ENCODE data around the gene GSE1.

Gene GSE1

DNA sequence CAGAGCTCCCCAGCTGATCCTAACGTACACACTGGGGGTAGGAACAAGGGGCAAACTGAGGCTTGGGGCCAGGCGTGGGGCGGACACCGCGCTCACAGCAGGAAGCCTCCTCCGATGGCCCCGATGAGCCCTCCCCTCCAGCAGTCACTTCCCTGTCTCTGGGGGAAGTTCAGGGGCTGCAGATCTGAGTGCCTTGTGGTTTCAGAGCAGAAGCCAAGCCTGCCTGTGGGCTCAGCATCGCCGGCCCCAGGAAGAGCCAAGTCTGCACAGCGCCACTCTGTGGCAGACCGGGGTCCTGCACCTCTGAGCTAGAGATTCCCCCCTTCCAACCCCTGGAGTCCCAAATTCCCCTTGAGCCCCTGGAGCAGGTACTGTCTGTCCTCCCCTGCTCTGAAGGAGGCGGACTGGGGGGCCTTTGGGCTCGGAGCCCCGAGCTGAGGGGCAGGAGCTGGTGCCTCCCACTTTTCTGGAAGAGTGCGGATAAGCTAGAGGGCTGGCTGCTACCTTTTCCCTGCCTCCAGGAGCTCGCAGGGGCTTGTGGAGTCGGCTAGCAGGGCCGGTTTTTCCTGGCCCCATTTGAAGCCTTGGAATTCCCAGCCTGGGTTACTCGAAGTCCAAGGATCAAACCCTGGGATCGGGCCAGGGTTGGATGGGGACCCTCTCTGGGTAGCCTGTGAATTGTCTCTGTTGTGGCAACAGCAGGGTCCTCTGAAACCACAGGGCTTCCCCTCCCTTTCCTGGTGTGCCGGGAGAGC lies 2.9 kb downstream of the GSE1 start (continued):
- TF ChIP-seq, protein P1, sequence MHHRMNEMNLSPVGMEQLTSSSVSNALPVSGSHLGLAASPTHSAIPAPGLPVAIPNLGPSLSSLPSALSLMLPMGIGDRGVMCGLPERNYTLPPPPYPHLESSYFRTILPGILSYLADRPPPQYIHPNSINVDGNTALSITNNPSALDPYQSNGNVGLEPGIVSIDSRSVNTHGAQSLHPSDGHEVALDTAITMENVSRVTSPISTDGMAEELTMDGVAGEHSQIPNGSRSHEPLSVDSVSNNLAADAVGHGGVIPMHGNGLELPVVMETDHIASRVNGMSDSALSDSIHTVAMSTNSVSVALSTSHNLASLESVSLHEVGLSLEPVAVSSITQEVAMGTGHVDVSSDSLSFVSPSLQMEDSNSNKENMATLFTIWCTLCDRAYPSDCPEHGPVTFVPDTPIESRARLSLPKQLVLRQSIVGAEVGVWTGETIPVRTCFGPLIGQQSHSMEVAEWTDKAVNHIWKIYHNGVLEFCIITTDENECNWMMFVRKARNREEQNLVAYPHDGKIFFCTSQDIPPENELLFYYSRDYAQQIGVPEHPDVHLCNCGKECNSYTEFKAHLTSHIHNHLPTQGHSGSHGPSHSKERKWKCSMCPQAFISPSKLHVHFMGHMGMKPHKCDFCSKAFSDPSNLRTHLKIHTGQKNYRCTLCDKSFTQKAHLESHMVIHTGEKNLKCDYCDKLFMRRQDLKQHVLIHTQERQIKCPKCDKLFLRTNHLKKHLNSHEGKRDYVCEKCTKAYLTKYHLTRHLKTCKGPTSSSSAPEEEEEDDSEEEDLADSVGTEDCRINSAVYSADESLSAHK (tag by site-specific recombination; IDR thresholded peaks at IDR 0.05): peak; percentile 7
- TF ChIP-seq ZNF548 (tag by site-specific recombination; IDR thresholded peaks at IDR 0.05) (no peak), ZNF501 (tag by site-specific recombination; IDR thresholded peaks at IDR 0.05) (no peak), ZNF19 (tag by site-specific recombination; IDR thresholded peaks at IDR 0.05; ENCODE audit: low read depth) (no peak), ZBTB21 (tag by site-specific recombination; IDR thresholded peaks at IDR 0.05) (no peak), HIC1 (tag by site-specific recombination; IDR thresholded peaks at IDR 0.05) (no peak), ZNF169 (tag by site-specific recombination; IDR thresholded peaks at IDR 0.05) (no peak), PATZ1 (tag by site-specific recombination; IDR thresholded peaks at IDR 0.05) (peak; percentile 71), ZNF660 (tag by site-specific recombination; IDR thresholded peaks at IDR 0.05) (no peak; the same call in 1 of the 2 replicates), KLF9 (tag by site-specific recombination; IDR thresholded peaks at IDR 0.05; ENCODE audit: low read depth) (no peak), ZBTB48 (tag by site-specific recombination; IDR thresholded peaks at IDR 0.05) (peak; percentile 69), ZNF341 (tag by site-specific recombination; IDR thresholded peaks at IDR 0.05; ENCODE audit: low read depth) (peak; percentile 69), TCF7L2 (IDR thresholded peaks at IDR 0.05; ENCODE audit: borderline replicate concordance, low read depth, low read length) (no peak), SP7 (tag by site-specific recombination; IDR thresholded peaks at IDR 0.05) (peak; percentile 44; the same call in 1 of the 2 replicates), ZBTB8A (tag by site-specific recombination; IDR thresholded peaks at IDR 0.05) (peak; percentile 90), HOXA7 (CRISPR knock-in tag; IDR thresholded peaks at IDR 0.05; ENCODE audit: borderline replicate concordance) (no peak), GLIS1 (tag by site-specific recombination; IDR thresholded peaks at IDR 0.05) (peak; percentile 18; the same call in 1 of the 2 replicates), ZEB2 (tag by site-specific recombination; IDR thresholded peaks at IDR 0.05) (peak; percentile 18), ZNF585B (tag by site-specific recombination; IDR thresholded peaks at IDR 0.05) (no peak), HOXD13 (CRISPR knock-in tag; IDR thresholded peaks at IDR 0.05; ENCODE audit: borderline replicate concordance) (no peak)
